A549 (cell line): Measurements from ENCODE around the gene TIAM2.
A peak's percentile ranks its signal among the peaks of the same experiment; 100 is the strongest.

Source experiments
- BHLHE40 ChIP-seq: IDR thresholded peaks from 2 replicates; pipeline ENCODE4 v1.6.1; 2012; ENCODE audit warnings: low read depth, low read length, inconsistent platforms
- EP300 ChIP-seq, 2 experiments: fragments of >200 bp; sonication (Bioruptor Twin); formaldehyde crosslinking; IDR thresholded peaks; 2 replicates in 1 of 2; 3 replicates in 1 of 2; pipeline ENCODE4 v1.6.1; 2016 to 2017
- ESRRA ChIP-seq: fragments of 150-350 bp; IDR thresholded peaks from 2 replicates; pipeline ENCODE4 v1.6.1; 2014; ENCODE audit warnings: mild to moderate bottlenecking, low read length, borderline replicate concordance
- JUN ChIP-seq, 2 experiments: fragments of >200 bp; sonication (Bioruptor Twin); formaldehyde crosslinking; IDR thresholded peaks; 2 replicates in 1 of 2; 3 replicates in 1 of 2; pipeline ENCODE4 v1.6.1; 2016 to 2017
- MAFK ChIP-seq: fragments of 450-650 bp; IDR thresholded peaks from 2 replicates; pipeline ENCODE4 v1.6.1; 2014; ENCODE audit not compliant: partially characterized antibody
- POLR2A ChIP-seq: IDR thresholded peaks from 2 replicates; pipeline ENCODE4 v1.6.1; 2012; ENCODE audit warnings: mild to moderate bottlenecking, low read length
- POLR2AphosphoS2 ChIP-seq: conservative IDR thresholded peaks from 2 replicates; pipeline ENCODE4 v1.6.1; 2012; ENCODE audit warnings: low read length, improper control_type of control experiment, inconsistent platforms
- SMC3 ChIP-seq: fragments of >200 bp; sonication (Bioruptor Twin); formaldehyde crosslinking; IDR thresholded peaks from 3 replicates; pipeline ENCODE4 v1.6.1; 2018; ENCODE audit warnings: inconsistent platforms
- ZNF302 ChIP-seq: fragments of 250-450 bp; sonication (Bioruptor Pico); IDR thresholded peaks from 2 replicates; pipeline ENCODE4 v1.9.0; 2021; ENCODE audit warnings: inconsistent platforms, mild to moderate bottlenecking, moderate library complexity
- TF ChIP-seq, protein P1 (sequence below): fragments of >200 bp; sonication (Bioruptor Twin); formaldehyde crosslinking; IDR thresholded peaks from 3 replicates; pipeline ENCODE4 v1.5.1; 2016
- TF ChIP-seq, protein P2 (sequence below): fragments of 150-350 bp; IDR thresholded peaks from 2 replicates; pipeline ENCODE4 v1.6.1; 2014; ENCODE audit warnings: low read depth, mild to moderate bottlenecking, low read length
- TF ChIP-seq, protein P3 (sequence below): fragments of >200 bp; sonication (Bioruptor Twin); formaldehyde crosslinking; IDR thresholded peaks from 3 replicates; pipeline ENCODE4 v1.6.1; 2016

DNA sequence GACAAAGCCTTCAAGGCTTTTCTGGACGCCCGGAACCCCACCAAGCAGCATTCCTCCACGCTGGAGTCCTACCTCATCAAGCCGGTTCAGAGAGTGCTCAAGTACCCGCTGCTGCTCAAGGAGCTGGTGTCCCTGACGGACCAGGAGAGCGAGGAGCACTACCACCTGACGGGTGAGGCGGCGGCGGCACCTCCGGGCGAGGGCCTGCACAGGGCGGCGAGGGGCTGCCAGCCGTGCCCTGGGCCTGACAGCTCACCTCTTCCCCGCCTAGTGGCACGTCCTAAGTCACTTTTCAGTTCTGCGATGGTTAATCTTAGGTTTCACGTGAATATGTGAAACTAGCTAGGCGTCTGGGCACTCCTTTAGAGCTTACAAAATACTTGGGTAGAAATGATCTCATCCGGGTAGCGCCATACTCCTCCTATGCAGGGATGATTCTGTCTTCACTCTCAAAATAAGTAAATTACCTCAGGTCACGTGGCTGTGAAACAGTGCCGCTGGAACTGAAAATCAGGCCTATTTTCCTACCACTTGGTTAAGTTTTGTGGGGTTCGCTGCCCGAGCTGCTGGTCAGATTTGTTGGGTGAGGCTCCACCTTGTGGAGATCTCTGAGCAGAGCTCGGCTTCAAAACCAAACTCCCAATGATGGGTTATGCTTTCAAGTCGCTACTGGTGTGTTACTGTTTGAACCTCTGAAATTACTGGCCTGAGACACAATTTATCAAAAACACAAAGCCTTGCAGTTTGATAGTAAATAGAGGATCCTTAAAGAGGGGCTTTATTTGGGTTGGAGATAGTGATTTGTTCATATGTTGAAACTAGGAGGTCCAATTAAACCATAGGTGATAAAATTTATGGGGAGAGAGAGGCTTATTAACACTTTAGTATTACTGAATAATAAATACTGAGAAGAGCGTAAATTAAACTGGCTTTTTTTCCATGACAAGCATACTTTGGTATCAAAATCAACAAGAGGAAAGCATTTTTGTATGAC, 253.2 kb downstream of the TIAM2 start:
- TF ChIP-seq ESRRA = no peak
- no peak for TF ChIP-seq JUN (IDR thresholded peaks at IDR 0.05)
- peak; percentile 66 for TF ChIP-seq SMC3
- TF ChIP-seq, protein P1, sequence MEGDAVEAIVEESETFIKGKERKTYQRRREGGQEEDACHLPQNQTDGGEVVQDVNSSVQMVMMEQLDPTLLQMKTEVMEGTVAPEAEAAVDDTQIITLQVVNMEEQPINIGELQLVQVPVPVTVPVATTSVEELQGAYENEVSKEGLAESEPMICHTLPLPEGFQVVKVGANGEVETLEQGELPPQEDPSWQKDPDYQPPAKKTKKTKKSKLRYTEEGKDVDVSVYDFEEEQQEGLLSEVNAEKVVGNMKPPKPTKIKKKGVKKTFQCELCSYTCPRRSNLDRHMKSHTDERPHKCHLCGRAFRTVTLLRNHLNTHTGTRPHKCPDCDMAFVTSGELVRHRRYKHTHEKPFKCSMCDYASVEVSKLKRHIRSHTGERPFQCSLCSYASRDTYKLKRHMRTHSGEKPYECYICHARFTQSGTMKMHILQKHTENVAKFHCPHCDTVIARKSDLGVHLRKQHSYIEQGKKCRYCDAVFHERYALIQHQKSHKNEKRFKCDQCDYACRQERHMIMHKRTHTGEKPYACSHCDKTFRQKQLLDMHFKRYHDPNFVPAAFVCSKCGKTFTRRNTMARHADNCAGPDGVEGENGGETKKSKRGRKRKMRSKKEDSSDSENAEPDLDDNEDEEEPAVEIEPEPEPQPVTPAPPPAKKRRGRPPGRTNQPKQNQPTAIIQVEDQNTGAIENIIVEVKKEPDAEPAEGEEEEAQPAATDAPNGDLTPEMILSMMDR = peak; percentile 53
- TF ChIP-seq ZNF302 (CRISPR knock-in tag) = no peak
- no peak for TF ChIP-seq EP300 (IDR thresholded peaks at IDR 0.05)
- no peak for TF ChIP-seq POLR2A
- no peak for TF ChIP-seq BHLHE40
- TF ChIP-seq, protein P2, sequence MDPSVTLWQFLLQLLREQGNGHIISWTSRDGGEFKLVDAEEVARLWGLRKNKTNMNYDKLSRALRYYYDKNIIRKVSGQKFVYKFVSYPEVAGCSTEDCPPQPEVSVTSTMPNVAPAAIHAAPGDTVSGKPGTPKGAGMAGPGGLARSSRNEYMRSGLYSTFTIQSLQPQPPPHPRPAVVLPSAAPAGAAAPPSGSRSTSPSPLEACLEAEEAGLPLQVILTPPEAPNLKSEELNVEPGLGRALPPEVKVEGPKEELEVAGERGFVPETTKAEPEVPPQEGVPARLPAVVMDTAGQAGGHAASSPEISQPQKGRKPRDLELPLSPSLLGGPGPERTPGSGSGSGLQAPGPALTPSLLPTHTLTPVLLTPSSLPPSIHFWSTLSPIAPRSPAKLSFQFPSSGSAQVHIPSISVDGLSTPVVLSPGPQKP = no peak
- no peak for TF ChIP-seq POLR2AphosphoS2
- TF ChIP-seq, protein P3, sequence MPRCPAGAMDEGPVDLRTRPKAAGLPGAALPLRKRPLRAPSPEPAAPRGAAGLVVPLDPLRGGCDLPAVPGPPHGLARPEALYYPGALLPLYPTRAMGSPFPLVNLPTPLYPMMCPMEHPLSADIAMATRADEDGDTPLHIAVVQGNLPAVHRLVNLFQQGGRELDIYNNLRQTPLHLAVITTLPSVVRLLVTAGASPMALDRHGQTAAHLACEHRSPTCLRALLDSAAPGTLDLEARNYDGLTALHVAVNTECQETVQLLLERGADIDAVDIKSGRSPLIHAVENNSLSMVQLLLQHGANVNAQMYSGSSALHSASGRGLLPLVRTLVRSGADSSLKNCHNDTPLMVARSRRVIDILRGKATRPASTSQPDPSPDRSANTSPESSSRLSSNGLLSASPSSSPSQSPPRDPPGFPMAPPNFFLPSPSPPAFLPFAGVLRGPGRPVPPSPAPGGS = no peak
- TF ChIP-seq MAFK = no peak
